Kidney epithelial cell (primary cell): ENCODE data around the gene BAIAP3. TPM values are rescaled to one million over a fixed set of nuclear protein-coding genes. Genes with fewer than 3 reads are reported as not detected.

Experiments
- DNase-seq: peaks from one replicate; pipeline ENCODE4 v3.0.0-alpha.2; 2010; ENCODE audit warnings: low read depth
- H3K27me3 ChIP-seq: 2 replicates; pipeline ENCODE4 v1.6.0; 2011; ENCODE audit warnings: low read length; ENCODE audit not compliant: control insufficient read depth, insufficient read depth
- H3K36me3 ChIP-seq: 2 replicates; pipeline ENCODE4 v1.5.1; 2011; ENCODE audit warnings: low read length; ENCODE audit not compliant: control insufficient read depth, insufficient read depth
- H3K4me3 ChIP-seq: 2 replicates; pipeline ENCODE4 v1.5.1; 2011; ENCODE audit warnings: low read depth, mild to moderate bottlenecking, control low read depth, low read length
- CTCF ChIP-seq: IDR thresholded peaks from 2 replicates; pipeline ENCODE4 v1.5.1; 2011; ENCODE audit warnings: mild to moderate bottlenecking, moderate library complexity, low read length, control low read depth, inconsistent platforms; ENCODE audit not compliant: insufficient read depth, poor library complexity, severe bottlenecking
- total RNA-seq: library from RNA; depleted of rRNA; stranded (reverse); fragments of >200 nt; gene quantifications from 2 replicates; pipeline ENCODE4 v1.2.3, GENCODE V29; 2015

BAIAP3 gene
- total RNA-seq, 1 donor from 2014 or later = 5.8 TPM

- Histone ChIP-seq H3K4me3 (no peak overlapping the region), H3K36me3 (no peaks in the 10 kb centered on the region), H3K27me3 (peaks cover 3% of the 10 kb centered on the region)
- TF ChIP-seq CTCF = no peak
- no peak for DNase-seq
Measured at GRCh38 chr16:1305823-1306222, 27.6 kb upstream of the BAIAP3 start.

GRCh38 chr16:1306334-1306733 lies 27.1 kb upstream of the BAIAP3 start:
- Histone ChIP-seq H3K27me3 (no peaks in the 10 kb centered on the region), H3K4me3 (no peak overlapping the region), H3K36me3 (no peaks in the 10 kb centered on the region)
- DNase-seq = no peak
- no peak for TF ChIP-seq CTCF

- TF ChIP-seq CTCF = no peak
- Histone ChIP-seq H3K4me3 (peak overlapping the region; percentile 58), H3K36me3 (peaks cover 2% of the 10 kb centered on the region), H3K27me3 (no peaks in the 10 kb centered on the region)
- DNase-seq = no peak
Measured at GRCh38 chr16:1308036-1308976, 25.1 kb upstream of the BAIAP3 start.

GRCh38 chr16:1308977-1309885 lies 24.2 kb upstream of the BAIAP3 start, which contains the start of gene UBE2I:
Gene UBE2I (plus strand): TSS chr16:1309636. CDS start chr16:1314031, 4,395 bp downstream.
- DNase-seq = peak; percentile 69
- TF ChIP-seq CTCF = no peak
- Histone ChIP-seq H3K36me3 (peaks cover 2% of the 10 kb centered on the region), H3K4me3 (peak within 1 kb of the TSS; percentile 87), H3K27me3 (no peaks in the 10 kb centered on the region)

GRCh38 chr16:1309888-1310831 lies 23.3 kb upstream of the BAIAP3 start:
- Histone ChIP-seq H3K27me3 (no peaks in the 10 kb centered on the region), H3K4me3 (peak overlapping the region; percentile 87), H3K36me3 (peaks cover 2% of the 10 kb centered on the region)
- TF ChIP-seq CTCF = no peak
- DNase-seq = no peak
